Ishikawa (cell line): ENCODE measurements around the gene SH2D2A.

Experiments
- CREB1 ChIP-seq: IDR thresholded peaks from 2 replicates; pipeline ENCODE4 v1.6.1; 2012; ENCODE audit warnings: low read depth
- EP300 ChIP-seq: IDR thresholded peaks from 2 replicates; pipeline ENCODE4 v1.6.1; 2012; ENCODE audit warnings: borderline replicate concordance
- MAX ChIP-seq: IDR thresholded peaks from 2 replicates; pipeline ENCODE4 v1.6.1; 2012
- RAD21 ChIP-seq: IDR thresholded peaks from 2 replicates; pipeline ENCODE4 v1.6.1; 2012; ENCODE audit warnings: low read depth
- TCF12 ChIP-seq: IDR thresholded peaks from 2 replicates; pipeline ENCODE4 v1.6.1; 2012; ENCODE audit warnings: low read depth
- TEAD4 ChIP-seq: IDR thresholded peaks from 2 replicates; pipeline ENCODE4 v1.6.1; 2012

DNA sequence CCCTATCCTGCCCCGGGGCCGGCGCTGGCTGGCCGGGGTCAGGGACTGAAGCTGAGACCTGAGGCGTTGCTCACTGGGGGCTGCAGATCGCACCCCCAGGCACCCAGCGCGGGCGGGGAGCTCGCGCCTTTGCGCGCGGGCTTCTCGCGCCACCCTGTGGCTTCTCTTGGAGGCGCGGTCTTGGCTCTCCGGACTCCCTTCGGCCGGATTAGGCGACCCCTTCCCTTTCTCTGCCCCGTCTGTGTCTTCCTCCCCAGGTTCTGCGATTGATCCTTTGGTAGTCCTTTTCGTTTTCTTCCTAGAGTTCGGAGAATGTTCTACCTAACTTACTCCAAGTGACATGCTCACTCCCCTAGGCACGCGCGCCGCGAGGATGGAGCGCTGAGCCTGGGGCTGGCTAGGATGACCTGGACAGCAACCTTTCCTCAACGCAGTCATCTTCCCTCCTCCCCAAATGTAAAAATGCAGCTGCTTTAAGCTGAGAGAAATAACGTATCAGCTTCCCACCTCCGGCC is 43.5 kb upstream of the SH2D2A start:
- TF ChIP-seq EP300 (no peak), MAX (no peak), TEAD4 (no peak), RAD21 (peak; percentile 73), CREB1 (no peak), TCF12 (no peak)
